SK-N-SH (cell line): Measurements from ENCODE around the gene TEX28. TPM values are rescaled to one million over a fixed set of nuclear protein-coding genes. Genes with fewer than 3 reads are reported as not detected.

Experiments used
- CTCF ChIA-PET: fragments of 300-600, 350-600 bp; formaldehyde crosslinking; extraction: SDS; loops from one replicate; lab custom pipeline; 2021; lab: Yijun Ruan, JAX
- POLR2A ChIA-PET: fragments of 350-600 bp; sonication (Branson Sonifier 250); formaldehyde crosslinking; extraction: SDS; loops from one replicate; lab custom pipeline; 2020; ENCODE audit warnings: antibody characterized with exemption, inconsistent platforms; lab: Yijun Ruan, JAX
- DNase-seq: peaks from one replicate; pipeline ENCODE4 v3.0.0; 2012
- H2AFZ ChIP-seq: fragments of 200-600 bp; sonication (generic); 2 replicates; pipeline ENCODE4 v1.8.1; 2016; ENCODE audit warnings: antibody characterized with exemption, mild to moderate bottlenecking, low read depth
- H3F3A ChIP-seq: fragments of 200-600 bp; sonication (generic); replicated peaks from 2 replicates; pipeline ENCODE3; 2016; ENCODE audit warnings: antibody characterized with exemption, mild to moderate bottlenecking; ENCODE audit not compliant: insufficient read depth
- H3K27ac ChIP-seq, 2 experiments: fragments of 200-500 bp in 1 of 2; fragments of 200-600 bp in 1 of 2; sonication (Bioruptor generic) in 1 of 2; sonication (generic), shearing (Covaris generic) in 1 of 2; 2 replicates each; pipeline versions ENCODE4 v1.5.1 to v1.6.1; 2014 to 2016; ENCODE audit warnings: low read depth in 2 of 2, inconsistent platforms in 1 of 2, low read length in 1 of 2, mild to moderate bottlenecking in 1 of 2, mixed read lengths in 1 of 2
- H3K27me3 ChIP-seq: fragments of 200-600 bp; sonication (generic), shearing (Covaris generic); 2 replicates; pipeline ENCODE4 v1.6.1; 2016; ENCODE audit warnings: mixed run types; ENCODE audit not compliant: insufficient read depth
- H3K36me3 ChIP-seq, 2 experiments: fragments of 200-500 bp in 1 of 2; fragments of 200-600 bp in 1 of 2; sonication (Bioruptor generic) in 1 of 2; sonication (generic) in 1 of 2; replicated peaks in 1 of 2; 2 replicates each; pipeline versions ENCODE3 to v1.5.1; 2014 to 2016; ENCODE audit warnings: low read length in 1 of 2, mild to moderate bottlenecking in 1 of 2; ENCODE audit not compliant: insufficient read depth in 2 of 2, control insufficient read depth in 1 of 2
- H3K4me1 ChIP-seq, 2 experiments: fragments of 200-500 bp in 1 of 2; fragments of 200-600 bp in 1 of 2; sonication (Bioruptor generic) in 1 of 2; sonication (generic), shearing (Covaris generic) in 1 of 2; 2 replicates each; pipeline versions ENCODE4 v1.5.1 to v1.6.1; 2014 to 2016; ENCODE audit warnings: low read depth in 1 of 2, low read length in 1 of 2, mixed run types in 1 of 2; ENCODE audit not compliant: insufficient read depth in 2 of 2, control insufficient read depth in 1 of 2
- H3K4me2 ChIP-seq: fragments of 200-600 bp; sonication (generic), shearing (Covaris generic); 2 replicates; pipeline ENCODE4 v1.6.1; 2017; ENCODE audit warnings: mixed run types
- H3K4me3 ChIP-seq, 2 experiments: fragments of 200-500 bp in 1 of 2; fragments of 200-600 bp in 1 of 2; sonication (Bioruptor generic) in 1 of 2; sonication (generic), shearing (Covaris generic) in 1 of 2; 2 replicates each; pipeline versions ENCODE4 v1.5.1 to v1.8.1; 2014 to 2016; ENCODE audit warnings: low read depth in 2 of 2, inconsistent platforms in 1 of 2, low read length in 1 of 2, mild to moderate bottlenecking in 1 of 2, mixed read lengths in 1 of 2, moderate library complexity in 1 of 2
- H3K79me2 ChIP-seq: fragments of 200-600 bp; sonication (generic); 2 replicates; pipeline ENCODE4 v1.8.1; 2017; ENCODE audit warnings: mild to moderate bottlenecking; ENCODE audit not compliant: insufficient read depth
- H3K9ac ChIP-seq: fragments of 200-600 bp; sonication (generic); 2 replicates; pipeline ENCODE4 v1.6.1; 2017; ENCODE audit warnings: mixed run types
- H3K9me2 ChIP-seq: fragments of 200-600 bp; sonication (generic); 2 replicates; pipeline ENCODE4 v1.6.1; 2017; ENCODE audit warnings: mixed run types
- H3K9me3 ChIP-seq: fragments of 200-600 bp; sonication (generic); 2 replicates; pipeline ENCODE4 v1.6.1; 2017; ENCODE audit warnings: mixed run types, mild to moderate bottlenecking, moderate library complexity
- H4K20me1 ChIP-seq: fragments of 200-600 bp; sonication (generic); 2 replicates; pipeline ENCODE4 v1.6.1; 2017; ENCODE audit warnings: mild to moderate bottlenecking, mixed run types; ENCODE audit not compliant: insufficient read depth
- ELF1 ChIP-seq: IDR thresholded peaks from 2 replicates; pipeline ENCODE4 v1.4.0; 2012
- EP300 ChIP-seq, 2 experiments: IDR thresholded peaks; 2 replicates each; pipeline versions ENCODE4 v1.4.0 to v1.6.1; 2012; ENCODE audit warnings: borderline replicate concordance in 1 of 2, low read depth in 1 of 2, low read length in 1 of 2
- EZH2phosphoT487 ChIP-seq: fragments of 200-600 bp; sonication (generic); IDR thresholded peaks from 2 replicates; pipeline ENCODE4 v1.6.1; 2017; ENCODE audit warnings: low read depth, mixed run types, mild to moderate bottlenecking, antibody characterized with exemption, moderate library complexity, borderline replicate concordance
- GABPA ChIP-seq: IDR thresholded peaks from 2 replicates; pipeline ENCODE4 v1.4.0; 2012; ENCODE audit warnings: low read depth, mild to moderate bottlenecking
- GATA2 ChIP-seq: sonication (generic); formaldehyde crosslinking; IDR thresholded peaks from 2 replicates; pipeline ENCODE4 v1.5.0; 2020; ENCODE audit warnings: mild to moderate bottlenecking, missing genetic modification reagents
- NRF1 ChIP-seq: IDR thresholded peaks from 2 replicates; pipeline ENCODE4 v1.6.1; 2012; ENCODE audit warnings: low read depth, mild to moderate bottlenecking, low read length
- POLR2AphosphoS5 ChIP-seq: IDR thresholded peaks from 2 replicates; pipeline ENCODE4 v1.6.1; 2012; ENCODE audit warnings: low read depth, low read length
- RCOR1 ChIP-seq: fragments of 150-350 bp; IDR thresholded peaks from 2 replicates; pipeline ENCODE4 v1.6.1; 2017; ENCODE audit warnings: antibody characterized with exemption, low read length
- RXRA ChIP-seq: IDR thresholded peaks from 2 replicates; pipeline ENCODE4 v1.4.0; 2012; ENCODE audit warnings: low read depth, mild to moderate bottlenecking, borderline replicate concordance
- SIN3A ChIP-seq: IDR thresholded peaks from 2 replicates; pipeline ENCODE4 v1.6.1; 2012; ENCODE audit warnings: low read depth, mild to moderate bottlenecking, low read length, moderate library complexity, borderline replicate concordance
- YY1 ChIP-seq: IDR thresholded peaks from 2 replicates; pipeline ENCODE4 v1.4.0; 2012; ENCODE audit warnings: low read depth, mild to moderate bottlenecking
- WGBS: methylation state at CpG from one replicate; pipeline ENCODE4 v1.1.6; 2017; ENCODE audit warnings: low lambda C conversion rate; 5-methylcytosine and 5-hydroxymethylcytosine counted together
- polyA plus RNA-seq, 3 experiments: library from polyadenylated mRNA; depleted of rRNA; stranded (reverse); fragments of >200 nt; gene quantifications; 2 replicates each; pipeline ENCODE4 v1.2.3, GENCODE V29; 2012
- TF ChIP-seq, protein P1 (sequence below): IDR thresholded peaks from 2 replicates; pipeline ENCODE4 v1.6.1; 2012; ENCODE audit warnings: mild to moderate bottlenecking, low read depth, low read length, moderate library complexity
- TF ChIP-seq, protein P2 (sequence below): fragments of 200-600 bp; sonication (generic); IDR thresholded peaks from 2 replicates; pipeline ENCODE4 v1.6.1; 2017; ENCODE audit warnings: antibody characterized with exemption, mild to moderate bottlenecking, moderate library complexity
- TF ChIP-seq, protein P3 (sequence below): fragments of 150-350 bp; IDR thresholded peaks from 2 replicates; pipeline ENCODE4 v1.6.1; 2016; ENCODE audit warnings: mild to moderate bottlenecking, low read depth, low read length
- TF ChIP-seq, protein P4 (sequence below): IDR thresholded peaks from 2 replicates; pipeline ENCODE4; 2012

Gene TEX28
- polyA plus RNA-seq, 1 of the 3 experiments (the other 2 are of a cell fraction), result not detected

DNA sequence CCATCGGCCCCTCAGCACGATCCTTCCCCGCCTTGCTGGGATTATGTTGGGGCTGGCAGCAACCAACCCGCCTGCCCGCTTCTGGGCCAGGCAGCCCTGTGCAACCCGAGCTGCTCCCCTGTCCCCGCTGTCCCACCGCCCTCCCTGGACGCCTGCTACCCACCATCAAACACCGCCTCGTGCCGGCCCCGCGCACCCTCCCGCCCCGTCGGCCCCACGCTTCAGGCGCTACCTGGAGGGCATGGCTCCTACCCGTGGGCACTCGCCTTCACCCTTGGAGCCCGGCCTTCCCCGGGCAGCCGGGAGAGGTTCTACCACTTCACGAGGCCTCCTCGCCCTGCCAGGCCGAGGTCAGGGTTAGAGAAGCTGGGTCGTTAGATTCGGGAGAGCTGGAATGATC lies 37.6 kb upstream of the TEX28 start:
- TF ChIP-seq YY1 (no peak), POLR2AphosphoS5 (no peak), RCOR1 (no peak), ELF1 (no peak)
- TF ChIP-seq, protein P1, sequence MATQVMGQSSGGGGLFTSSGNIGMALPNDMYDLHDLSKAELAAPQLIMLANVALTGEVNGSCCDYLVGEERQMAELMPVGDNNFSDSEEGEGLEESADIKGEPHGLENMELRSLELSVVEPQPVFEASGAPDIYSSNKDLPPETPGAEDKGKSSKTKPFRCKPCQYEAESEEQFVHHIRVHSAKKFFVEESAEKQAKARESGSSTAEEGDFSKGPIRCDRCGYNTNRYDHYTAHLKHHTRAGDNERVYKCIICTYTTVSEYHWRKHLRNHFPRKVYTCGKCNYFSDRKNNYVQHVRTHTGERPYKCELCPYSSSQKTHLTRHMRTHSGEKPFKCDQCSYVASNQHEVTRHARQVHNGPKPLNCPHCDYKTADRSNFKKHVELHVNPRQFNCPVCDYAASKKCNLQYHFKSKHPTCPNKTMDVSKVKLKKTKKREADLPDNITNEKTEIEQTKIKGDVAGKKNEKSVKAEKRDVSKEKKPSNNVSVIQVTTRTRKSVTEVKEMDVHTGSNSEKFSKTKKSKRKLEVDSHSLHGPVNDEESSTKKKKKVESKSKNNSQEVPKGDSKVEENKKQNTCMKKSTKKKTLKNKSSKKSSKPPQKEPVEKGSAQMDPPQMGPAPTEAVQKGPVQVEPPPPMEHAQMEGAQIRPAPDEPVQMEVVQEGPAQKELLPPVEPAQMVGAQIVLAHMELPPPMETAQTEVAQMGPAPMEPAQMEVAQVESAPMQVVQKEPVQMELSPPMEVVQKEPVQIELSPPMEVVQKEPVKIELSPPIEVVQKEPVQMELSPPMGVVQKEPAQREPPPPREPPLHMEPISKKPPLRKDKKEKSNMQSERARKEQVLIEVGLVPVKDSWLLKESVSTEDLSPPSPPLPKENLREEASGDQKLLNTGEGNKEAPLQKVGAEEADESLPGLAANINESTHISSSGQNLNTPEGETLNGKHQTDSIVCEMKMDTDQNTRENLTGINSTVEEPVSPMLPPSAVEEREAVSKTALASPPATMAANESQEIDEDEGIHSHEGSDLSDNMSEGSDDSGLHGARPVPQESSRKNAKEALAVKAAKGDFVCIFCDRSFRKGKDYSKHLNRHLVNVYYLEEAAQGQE, result no peak
- Histone ChIP-seq H3K4me3 (no peak overlapping the region), H3K9me3 (no peaks in the 10 kb centered on the region), H3K9me2 (no peaks in the 10 kb centered on the region), H3F3A (no peaks in the 10 kb centered on the region), H3K79me2 (no peaks in the 10 kb centered on the region), H3K9ac (no peak overlapping the region), H3K36me3 (no peaks in the 10 kb centered on the region), H3K4me2 (no peak overlapping the region), H2AFZ (no peak overlapping the region), H4K20me1 (no peaks in the 10 kb centered on the region), H3K27ac (no peak overlapping the region), H3K27me3 (peaks cover 56% of the 10 kb centered on the region), H3K4me1 (no peaks in the 10 kb centered on the region)
- ChIA-PET POLR2A (no interaction called here), CTCF (interaction anchor here (1.2 kb wide), 1 partner anchor 16 kb away, joined by 4 read pairs; no protein-coding TSS in a partner anchor)
- DNase-seq, result no peak
- 60% methylated on average over 29 of the region's 29 CpGs for WGBS

DNA sequence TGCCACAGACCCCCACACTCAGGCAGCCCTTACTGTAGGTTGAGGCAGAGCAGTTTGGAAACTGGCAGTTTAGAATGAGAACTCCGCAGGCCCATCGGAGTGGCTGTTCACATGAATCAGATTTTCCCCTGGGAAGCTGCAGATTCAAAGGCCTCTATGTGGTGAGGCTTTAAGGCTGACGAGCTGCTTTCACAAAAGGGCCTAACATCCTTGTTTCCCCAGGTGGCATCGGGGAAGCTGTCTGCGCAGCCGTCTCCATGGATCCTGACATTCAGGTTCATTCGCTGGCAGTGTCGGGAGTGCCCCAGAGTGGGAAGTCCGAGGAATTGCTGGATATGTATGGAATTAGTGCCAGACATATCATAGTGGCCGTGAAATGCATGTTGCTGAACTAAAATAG lies 34.4 kb upstream of the TEX28 start:
- H3K36me3 ChIP-seq, result no peaks in the 10 kb centered on the region
- no peaks in the 10 kb centered on the region for H3F3A ChIP-seq
- peaks cover 77% of the 10 kb centered on the region for H3K27me3 ChIP-seq
- H3K27ac ChIP-seq, result no peak overlapping the region
- no peaks in the 10 kb centered on the region for H3K9me3 ChIP-seq
- H3K79me2 ChIP-seq, result no peaks in the 10 kb centered on the region
- DNase-seq, result no peak
- no peak overlapping the region for H3K9ac ChIP-seq
- H3K9me2 ChIP-seq, result no peaks in the 10 kb centered on the region
- H2AFZ ChIP-seq, result no peak overlapping the region
- WGBS, result 52% methylated on average over 10 of the region's 10 CpGs
- no peak overlapping the region for H3K4me3 ChIP-seq
- POLR2A ChIA-PET, result no interaction called here
- CTCF ChIA-PET, result interaction anchor here (1.2 to 1.5 kb wide), 2 partner anchors 12 to 15 kb away, joined by 3 to 4 read pairs; no protein-coding TSS in a partner anchor
- no peaks in the 10 kb centered on the region; a peak in 1 of 4 replicates for H3K4me1 ChIP-seq
- H3K4me2 ChIP-seq, result no peak overlapping the region
- no peaks in the 10 kb centered on the region for H4K20me1 ChIP-seq
- no peak for TF ChIP-seq EZH2phosphoT487
- TF ChIP-seq, protein P2, sequence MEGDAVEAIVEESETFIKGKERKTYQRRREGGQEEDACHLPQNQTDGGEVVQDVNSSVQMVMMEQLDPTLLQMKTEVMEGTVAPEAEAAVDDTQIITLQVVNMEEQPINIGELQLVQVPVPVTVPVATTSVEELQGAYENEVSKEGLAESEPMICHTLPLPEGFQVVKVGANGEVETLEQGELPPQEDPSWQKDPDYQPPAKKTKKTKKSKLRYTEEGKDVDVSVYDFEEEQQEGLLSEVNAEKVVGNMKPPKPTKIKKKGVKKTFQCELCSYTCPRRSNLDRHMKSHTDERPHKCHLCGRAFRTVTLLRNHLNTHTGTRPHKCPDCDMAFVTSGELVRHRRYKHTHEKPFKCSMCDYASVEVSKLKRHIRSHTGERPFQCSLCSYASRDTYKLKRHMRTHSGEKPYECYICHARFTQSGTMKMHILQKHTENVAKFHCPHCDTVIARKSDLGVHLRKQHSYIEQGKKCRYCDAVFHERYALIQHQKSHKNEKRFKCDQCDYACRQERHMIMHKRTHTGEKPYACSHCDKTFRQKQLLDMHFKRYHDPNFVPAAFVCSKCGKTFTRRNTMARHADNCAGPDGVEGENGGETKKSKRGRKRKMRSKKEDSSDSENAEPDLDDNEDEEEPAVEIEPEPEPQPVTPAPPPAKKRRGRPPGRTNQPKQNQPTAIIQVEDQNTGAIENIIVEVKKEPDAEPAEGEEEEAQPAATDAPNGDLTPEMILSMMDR, result no peak
- no peak for TF ChIP-seq YY1
- TF ChIP-seq EP300 (IDR thresholded peaks at IDR 0.05; ENCODE audit: borderline replicate concordance in 1 of 2, low read depth in 1 of 2, low read length in 1 of 2), result no peak
- TF ChIP-seq, protein P1, result no peak
- TF ChIP-seq, protein P3, sequence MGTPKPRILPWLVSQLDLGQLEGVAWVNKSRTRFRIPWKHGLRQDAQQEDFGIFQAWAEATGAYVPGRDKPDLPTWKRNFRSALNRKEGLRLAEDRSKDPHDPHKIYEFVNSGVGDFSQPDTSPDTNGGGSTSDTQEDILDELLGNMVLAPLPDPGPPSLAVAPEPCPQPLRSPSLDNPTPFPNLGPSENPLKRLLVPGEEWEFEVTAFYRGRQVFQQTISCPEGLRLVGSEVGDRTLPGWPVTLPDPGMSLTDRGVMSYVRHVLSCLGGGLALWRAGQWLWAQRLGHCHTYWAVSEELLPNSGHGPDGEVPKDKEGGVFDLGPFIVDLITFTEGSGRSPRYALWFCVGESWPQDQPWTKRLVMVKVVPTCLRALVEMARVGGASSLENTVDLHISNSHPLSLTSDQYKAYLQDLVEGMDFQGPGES, result no peak
- TF ChIP-seq GABPA, result no peak
- no peak for TF ChIP-seq GATA2 (CRISPR knock-in tag)
- TF ChIP-seq, protein P4, sequence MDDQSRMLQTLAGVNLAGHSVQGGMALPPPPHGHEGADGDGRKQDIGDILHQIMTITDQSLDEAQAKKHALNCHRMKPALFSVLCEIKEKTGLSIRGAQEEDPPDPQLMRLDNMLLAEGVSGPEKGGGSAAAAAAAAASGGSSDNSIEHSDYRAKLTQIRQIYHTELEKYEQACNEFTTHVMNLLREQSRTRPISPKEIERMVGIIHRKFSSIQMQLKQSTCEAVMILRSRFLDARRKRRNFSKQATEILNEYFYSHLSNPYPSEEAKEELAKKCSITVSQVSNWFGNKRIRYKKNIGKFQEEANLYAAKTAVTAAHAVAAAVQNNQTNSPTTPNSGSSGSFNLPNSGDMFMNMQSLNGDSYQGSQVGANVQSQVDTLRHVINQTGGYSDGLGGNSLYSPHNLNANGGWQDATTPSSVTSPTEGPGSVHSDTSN, result no peak
- no peak for TF ChIP-seq RXRA
- no peak for TF ChIP-seq NRF1
- TF ChIP-seq SIN3A, result no peak
- no peak for TF ChIP-seq POLR2AphosphoS5
